ENCODE results near the gene SPC24. TPM values are rescaled to one million over a fixed set of nuclear protein-coding genes. Genes with fewer than 3 reads are reported as not detected.

The SPC24 gene
- polyA plus RNA-seq, 1 of the 3 experiments (the other 2 are of a cell fraction), result 18.9 TPM

DNA sequence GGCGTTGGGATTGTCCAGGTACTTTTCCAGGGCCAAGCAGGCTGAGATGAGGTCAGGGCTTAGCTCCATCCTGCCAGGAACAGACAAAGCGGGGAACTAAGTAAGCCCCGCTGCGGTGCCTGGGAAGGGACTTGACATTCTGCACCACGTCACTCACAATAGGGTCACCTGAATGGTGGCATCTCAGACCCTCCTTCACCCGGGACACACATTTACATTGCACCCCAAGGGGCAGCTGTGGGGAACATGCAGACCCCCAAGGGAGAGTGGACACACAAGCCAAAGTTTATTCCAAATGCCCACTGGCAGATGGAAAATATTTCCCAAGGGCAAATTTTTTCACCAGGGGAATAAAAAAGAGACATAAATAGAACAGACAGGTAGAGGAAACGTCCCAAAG, 20.3 kb upstream of the SPC24 start:
- POLR2A ChIA-PET, result interaction anchor here (0.6 kb wide), 1 partner anchor 20 kb away, joined by 3 read pairs; the partner anchor contains the start of gene SPC24
- 96% methylated on average over 7 of the region's 7 CpGs for WGBS (ENCODE audit: low lambda C conversion rate)
- TF ChIP-seq NFIC (IDR thresholded peaks at IDR 0.05; ENCODE audit: borderline replicate concordance) (no peak), JUND (IDR thresholded peaks at IDR 0.05) (no peak), POLR2AphosphoS5 (IDR thresholded peaks at IDR 0.05; ENCODE audit: low read depth, low read length) (no peak), CHD2 (IDR thresholded peaks at IDR 0.05; ENCODE audit: low read length, partially characterized antibody) (no peak)
- H3K9me2 ChIP-seq, result no peaks in the 10 kb centered on the region
- H3K4me2 ChIP-seq, result no peak overlapping the region
- H3K27me3 ChIP-seq (ENCODE audit: insufficient read depth), result no peaks in the 10 kb centered on the region
- no peaks in the 10 kb centered on the region for H4K20me1 ChIP-seq (ENCODE audit: insufficient read depth)
- no peak overlapping the region for H3K27ac ChIP-seq (ENCODE audit: low read depth in 2 of 2, low read length in 1 of 2)
- no peaks in the 10 kb centered on the region for H3K4me1 ChIP-seq (ENCODE audit: control insufficient read depth in 1 of 2, insufficient read depth in 2 of 2, low read depth in 1 of 2, low read length in 1 of 2)
- H3K9me3 ChIP-seq, result no peaks in the 10 kb centered on the region
- CTCF ChIA-PET, result no interaction called here
- no peak for DNase-seq
- no peak overlapping the region for H3K9ac ChIP-seq
- no peaks in the 10 kb centered on the region for H3F3A ChIP-seq (replicated peaks; ENCODE audit: insufficient read depth)
- H2AFZ ChIP-seq (ENCODE audit: low read depth), result no peak overlapping the region
- H3K79me2 ChIP-seq (ENCODE audit: insufficient read depth), result peaks cover 19% of the 10 kb centered on the region; the same call in 1 of the 2 replicates
- peaks cover 42 to 59% of the 10 kb centered on the region in 2 experiments for H3K36me3 ChIP-seq (replicated peaks in 1 of 2; ENCODE audit: control insufficient read depth in 1 of 2, insufficient read depth in 2 of 2, low read length in 1 of 2)
- no peak overlapping the region for H3K4me3 ChIP-seq (ENCODE audit: low read depth in 2 of 2, low read length in 1 of 2)

DNA sequence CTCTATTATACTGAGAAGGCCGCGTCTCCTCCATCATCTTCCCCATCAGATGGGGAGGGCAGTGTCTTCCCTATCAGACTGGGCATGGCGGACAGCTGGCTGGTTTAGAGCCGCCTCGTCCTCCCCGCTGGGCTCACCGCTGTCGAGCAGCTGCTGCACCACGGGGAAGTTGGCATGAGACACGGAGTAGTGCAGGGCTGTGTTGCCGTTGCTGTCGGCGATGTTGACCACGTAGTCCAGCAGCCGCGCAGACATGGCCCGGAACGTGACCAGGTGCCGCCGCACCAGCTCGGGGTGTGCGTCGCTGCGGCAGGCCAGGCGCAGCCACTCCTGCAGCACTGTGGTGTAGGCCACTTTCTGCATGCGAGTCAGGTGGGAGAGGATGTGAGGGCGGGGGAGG, 18.8 kb upstream of the SPC24 start:
- CTCF ChIA-PET, result no interaction called here
- peaks cover 49 to 62% of the 10 kb centered on the region in 2 experiments for H3K36me3 ChIP-seq (replicated peaks in 1 of 2; ENCODE audit: control insufficient read depth in 1 of 2, insufficient read depth in 2 of 2, low read length in 1 of 2)
- WGBS (ENCODE audit: low lambda C conversion rate), result 98% methylated on average over 14 of the region's 27 CpGs
- no peaks in the 10 kb centered on the region for H3K9me2 ChIP-seq
- H2AFZ ChIP-seq (ENCODE audit: low read depth), result no peak overlapping the region
- H3K27ac ChIP-seq (ENCODE audit: low read depth in 2 of 2, low read length in 1 of 2), result no peak overlapping the region
- H3F3A ChIP-seq (replicated peaks; ENCODE audit: insufficient read depth), result peaks cover 12% of the 10 kb centered on the region
- peaks cover 0 to 2% of the 10 kb centered on the region in 2 experiments; a peak in 1 of 4 replicates for H3K4me1 ChIP-seq (ENCODE audit: control insufficient read depth in 1 of 2, insufficient read depth in 2 of 2, low read depth in 1 of 2, low read length in 1 of 2)
- POLR2A ChIA-PET, result no interaction called here
- no peak overlapping the region for H3K4me3 ChIP-seq (ENCODE audit: low read depth in 2 of 2, low read length in 1 of 2)
- H3K4me2 ChIP-seq, result no peak overlapping the region
- H3K27me3 ChIP-seq (ENCODE audit: insufficient read depth), result no peaks in the 10 kb centered on the region
- H3K9ac ChIP-seq, result no peak overlapping the region
- no peaks in the 10 kb centered on the region for H3K9me3 ChIP-seq
- TF ChIP-seq, protein P1, sequence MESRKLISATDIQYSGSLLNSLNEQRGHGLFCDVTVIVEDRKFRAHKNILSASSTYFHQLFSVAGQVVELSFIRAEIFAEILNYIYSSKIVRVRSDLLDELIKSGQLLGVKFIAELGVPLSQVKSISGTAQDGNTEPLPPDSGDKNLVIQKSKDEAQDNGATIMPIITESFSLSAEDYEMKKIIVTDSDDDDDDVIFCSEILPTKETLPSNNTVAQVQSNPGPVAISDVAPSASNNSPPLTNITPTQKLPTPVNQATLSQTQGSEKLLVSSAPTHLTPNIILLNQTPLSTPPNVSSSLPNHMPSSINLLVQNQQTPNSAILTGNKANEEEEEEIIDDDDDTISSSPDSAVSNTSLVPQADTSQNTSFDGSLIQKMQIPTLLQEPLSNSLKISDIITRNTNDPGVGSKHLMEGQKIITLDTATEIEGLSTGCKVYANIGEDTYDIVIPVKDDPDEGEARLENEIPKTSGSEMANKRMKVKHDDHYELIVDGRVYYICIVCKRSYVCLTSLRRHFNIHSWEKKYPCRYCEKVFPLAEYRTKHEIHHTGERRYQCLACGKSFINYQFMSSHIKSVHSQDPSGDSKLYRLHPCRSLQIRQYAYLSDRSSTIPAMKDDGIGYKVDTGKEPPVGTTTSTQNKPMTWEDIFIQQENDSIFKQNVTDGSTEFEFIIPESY (IDR thresholded peaks at IDR 0.05; ENCODE audit: borderline replicate concordance, low read depth), result no peak
- no peak for TF ChIP-seq YY1 (IDR thresholded peaks at IDR 0.05; ENCODE audit: low read depth)
- TF ChIP-seq SMC3 (IDR thresholded peaks at IDR 0.05; ENCODE audit: low read depth, low read length), result no peak
- TF ChIP-seq, protein P2, sequence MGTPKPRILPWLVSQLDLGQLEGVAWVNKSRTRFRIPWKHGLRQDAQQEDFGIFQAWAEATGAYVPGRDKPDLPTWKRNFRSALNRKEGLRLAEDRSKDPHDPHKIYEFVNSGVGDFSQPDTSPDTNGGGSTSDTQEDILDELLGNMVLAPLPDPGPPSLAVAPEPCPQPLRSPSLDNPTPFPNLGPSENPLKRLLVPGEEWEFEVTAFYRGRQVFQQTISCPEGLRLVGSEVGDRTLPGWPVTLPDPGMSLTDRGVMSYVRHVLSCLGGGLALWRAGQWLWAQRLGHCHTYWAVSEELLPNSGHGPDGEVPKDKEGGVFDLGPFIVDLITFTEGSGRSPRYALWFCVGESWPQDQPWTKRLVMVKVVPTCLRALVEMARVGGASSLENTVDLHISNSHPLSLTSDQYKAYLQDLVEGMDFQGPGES (IDR thresholded peaks at IDR 0.05; ENCODE audit: low read depth, low read length), result no peak
- no peak for TF ChIP-seq ELF1 (IDR thresholded peaks at IDR 0.05)
- TF ChIP-seq FOXJ3 (CRISPR knock-in tag; IDR thresholded peaks at IDR 0.05), result no peak
- TF ChIP-seq NRF1 (IDR thresholded peaks at IDR 0.05; ENCODE audit: low read depth, low read length), result no peak
- TF ChIP-seq, protein P3, sequence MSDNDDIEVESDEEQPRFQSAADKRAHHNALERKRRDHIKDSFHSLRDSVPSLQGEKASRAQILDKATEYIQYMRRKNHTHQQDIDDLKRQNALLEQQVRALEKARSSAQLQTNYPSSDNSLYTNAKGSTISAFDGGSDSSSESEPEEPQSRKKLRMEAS (IDR thresholded peaks at IDR 0.05; ENCODE audit: low read depth), result no peak
- no peak for TF ChIP-seq TAF1 (IDR thresholded peaks at IDR 0.05; ENCODE audit: borderline replicate concordance, low read depth, low read length)
- TF ChIP-seq GATA2 (CRISPR knock-in tag; IDR thresholded peaks at IDR 0.05), result no peak
- no peak for TF ChIP-seq GABPA (IDR thresholded peaks at IDR 0.05; ENCODE audit: low read depth)
- TF ChIP-seq SIN3A (IDR thresholded peaks at IDR 0.05; ENCODE audit: borderline replicate concordance, low read depth, low read length), result no peak
- no peak for TF ChIP-seq TCF12 (IDR thresholded peaks at IDR 0.05)
- no peak for TF ChIP-seq FOSL2 (IDR thresholded peaks at IDR 0.05; ENCODE audit: borderline replicate concordance, low read depth)
- TF ChIP-seq, protein P4, sequence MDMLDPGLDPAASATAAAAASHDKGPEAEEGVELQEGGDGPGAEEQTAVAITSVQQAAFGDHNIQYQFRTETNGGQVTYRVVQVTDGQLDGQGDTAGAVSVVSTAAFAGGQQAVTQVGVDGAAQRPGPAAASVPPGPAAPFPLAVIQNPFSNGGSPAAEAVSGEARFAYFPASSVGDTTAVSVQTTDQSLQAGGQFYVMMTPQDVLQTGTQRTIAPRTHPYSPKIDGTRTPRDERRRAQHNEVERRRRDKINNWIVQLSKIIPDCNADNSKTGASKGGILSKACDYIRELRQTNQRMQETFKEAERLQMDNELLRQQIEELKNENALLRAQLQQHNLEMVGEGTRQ (IDR thresholded peaks at IDR 0.05; ENCODE audit: borderline replicate concordance, low read depth, low read length), result no peak
- TF ChIP-seq, protein P5, sequence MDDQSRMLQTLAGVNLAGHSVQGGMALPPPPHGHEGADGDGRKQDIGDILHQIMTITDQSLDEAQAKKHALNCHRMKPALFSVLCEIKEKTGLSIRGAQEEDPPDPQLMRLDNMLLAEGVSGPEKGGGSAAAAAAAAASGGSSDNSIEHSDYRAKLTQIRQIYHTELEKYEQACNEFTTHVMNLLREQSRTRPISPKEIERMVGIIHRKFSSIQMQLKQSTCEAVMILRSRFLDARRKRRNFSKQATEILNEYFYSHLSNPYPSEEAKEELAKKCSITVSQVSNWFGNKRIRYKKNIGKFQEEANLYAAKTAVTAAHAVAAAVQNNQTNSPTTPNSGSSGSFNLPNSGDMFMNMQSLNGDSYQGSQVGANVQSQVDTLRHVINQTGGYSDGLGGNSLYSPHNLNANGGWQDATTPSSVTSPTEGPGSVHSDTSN (IDR thresholded peaks at IDR 0.05), result no peak
- TF ChIP-seq, protein P6, sequence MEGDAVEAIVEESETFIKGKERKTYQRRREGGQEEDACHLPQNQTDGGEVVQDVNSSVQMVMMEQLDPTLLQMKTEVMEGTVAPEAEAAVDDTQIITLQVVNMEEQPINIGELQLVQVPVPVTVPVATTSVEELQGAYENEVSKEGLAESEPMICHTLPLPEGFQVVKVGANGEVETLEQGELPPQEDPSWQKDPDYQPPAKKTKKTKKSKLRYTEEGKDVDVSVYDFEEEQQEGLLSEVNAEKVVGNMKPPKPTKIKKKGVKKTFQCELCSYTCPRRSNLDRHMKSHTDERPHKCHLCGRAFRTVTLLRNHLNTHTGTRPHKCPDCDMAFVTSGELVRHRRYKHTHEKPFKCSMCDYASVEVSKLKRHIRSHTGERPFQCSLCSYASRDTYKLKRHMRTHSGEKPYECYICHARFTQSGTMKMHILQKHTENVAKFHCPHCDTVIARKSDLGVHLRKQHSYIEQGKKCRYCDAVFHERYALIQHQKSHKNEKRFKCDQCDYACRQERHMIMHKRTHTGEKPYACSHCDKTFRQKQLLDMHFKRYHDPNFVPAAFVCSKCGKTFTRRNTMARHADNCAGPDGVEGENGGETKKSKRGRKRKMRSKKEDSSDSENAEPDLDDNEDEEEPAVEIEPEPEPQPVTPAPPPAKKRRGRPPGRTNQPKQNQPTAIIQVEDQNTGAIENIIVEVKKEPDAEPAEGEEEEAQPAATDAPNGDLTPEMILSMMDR (IDR thresholded peaks at IDR 0.05), result no peak
- no peak for TF ChIP-seq JUND (IDR thresholded peaks at IDR 0.05)
- H4K20me1 ChIP-seq (ENCODE audit: insufficient read depth), result no peaks in the 10 kb centered on the region
- DNase-seq, result no peak
- peaks cover 7% of the 10 kb centered on the region; the same call in 1 of the 2 replicates for H3K79me2 ChIP-seq (ENCODE audit: insufficient read depth)
